ENCODE data around the gene KLHDC3.

KLHDC3 gene

DNA sequence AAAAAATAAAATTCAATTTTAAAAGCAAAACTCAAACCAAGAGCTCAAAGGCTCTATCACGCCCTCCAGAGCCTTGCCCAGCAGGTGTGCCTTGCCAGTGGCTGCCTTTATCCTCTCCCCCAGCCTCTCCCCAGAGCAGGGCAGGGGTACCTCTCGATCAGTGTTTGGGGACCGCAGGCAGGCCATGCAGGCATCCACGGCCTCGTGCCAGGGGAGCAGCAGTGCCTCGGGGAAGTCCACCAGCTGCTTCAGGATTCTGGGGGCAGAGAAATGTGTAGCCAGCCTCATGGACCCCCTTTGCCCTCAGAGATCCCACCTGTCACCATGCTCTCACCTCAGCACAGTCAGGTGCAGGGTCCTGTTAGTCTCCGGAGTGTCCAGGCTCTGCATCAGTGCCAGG is 33.9 kb downstream of the KLHDC3 start:
- no peak for TF ChIP-seq POLR2AphosphoS5 (IDR thresholded peaks at IDR 0.05; ENCODE audit: low read depth, low read length)
- TF ChIP-seq TAF1 (IDR thresholded peaks at IDR 0.05; ENCODE audit: borderline replicate concordance, low read depth, low read length), result no peak
- no peak for TF ChIP-seq POLR2A (IDR thresholded peaks at IDR 0.05; ENCODE audit: low read depth, low read length)
- DNase-seq (ENCODE audit: insufficient read length) (no peak), FAIRE-seq (no peak)

DNA sequence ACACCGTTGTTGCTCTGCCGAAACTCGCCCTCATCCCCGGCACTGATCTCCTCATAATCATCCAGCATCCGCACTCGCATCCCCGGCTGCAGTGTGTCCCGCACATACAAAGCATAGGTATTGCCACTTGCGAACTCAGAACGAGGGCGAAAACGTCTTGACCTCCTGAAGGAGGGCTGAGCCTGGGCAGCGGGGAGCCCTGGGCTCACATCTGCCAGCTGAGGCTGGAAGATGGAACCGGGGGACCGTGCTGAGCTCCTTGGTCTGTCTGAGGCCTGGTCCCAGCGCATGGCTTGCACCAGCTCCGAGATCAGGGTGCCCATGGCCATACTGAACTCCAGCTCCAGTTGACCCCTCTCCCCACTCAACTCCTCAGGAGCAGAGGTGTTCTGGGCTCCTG is 36.9 kb downstream of the KLHDC3 start:
- no peak for FAIRE-seq

DNA sequence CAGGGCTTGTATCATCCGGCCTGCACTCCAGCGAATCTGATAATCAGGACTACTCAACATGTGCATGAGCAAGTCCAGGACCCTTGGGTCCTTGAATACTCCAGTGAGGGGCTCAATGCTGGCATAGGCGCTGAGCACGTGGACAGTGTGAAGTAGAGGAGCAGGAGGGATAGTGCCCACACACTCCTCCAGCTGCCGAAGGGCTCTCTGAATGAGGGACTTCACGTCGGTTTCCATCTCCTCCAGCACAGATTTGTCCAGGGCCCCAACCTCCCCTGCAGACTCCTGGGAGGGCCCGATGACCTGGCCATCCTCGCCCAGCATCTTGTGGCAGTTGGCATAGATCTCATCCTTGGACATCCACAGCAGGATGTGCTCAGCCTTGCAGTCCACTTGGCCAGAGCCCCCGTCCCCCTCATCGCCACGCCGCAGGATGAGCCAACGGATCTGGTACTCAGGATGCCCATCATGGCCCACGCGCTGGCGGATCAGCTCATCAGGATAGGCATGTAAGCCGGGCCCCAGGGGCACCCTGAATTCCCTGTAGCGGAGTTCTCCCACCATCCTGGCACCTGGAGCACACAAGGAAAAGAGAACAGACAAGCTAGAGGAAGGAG is 38.3 kb downstream of the KLHDC3 start:
- FAIRE-seq (no peak), DNase-seq (ENCODE audit: insufficient read length) (no peak)
- TF ChIP-seq POLR2AphosphoS5 (IDR thresholded peaks at IDR 0.05; ENCODE audit: low read depth, low read length), result no peak
- no peak for TF ChIP-seq POLR2A (IDR thresholded peaks at IDR 0.05; ENCODE audit: low read depth, low read length)
- no peak for TF ChIP-seq TAF1 (IDR thresholded peaks at IDR 0.05; ENCODE audit: borderline replicate concordance, low read depth, low read length)

More for the DNA sequence above, 36.9 kb downstream of the KLHDC3 start:
- DNase-seq (ENCODE audit: insufficient read length), result no peak
- TF ChIP-seq POLR2AphosphoS5 (IDR thresholded peaks at IDR 0.05; ENCODE audit: low read depth, low read length) (no peak), TAF1 (IDR thresholded peaks at IDR 0.05; ENCODE audit: borderline replicate concordance, low read depth, low read length) (no peak), POLR2A (IDR thresholded peaks at IDR 0.05; ENCODE audit: low read depth, low read length) (no peak)

DNA sequence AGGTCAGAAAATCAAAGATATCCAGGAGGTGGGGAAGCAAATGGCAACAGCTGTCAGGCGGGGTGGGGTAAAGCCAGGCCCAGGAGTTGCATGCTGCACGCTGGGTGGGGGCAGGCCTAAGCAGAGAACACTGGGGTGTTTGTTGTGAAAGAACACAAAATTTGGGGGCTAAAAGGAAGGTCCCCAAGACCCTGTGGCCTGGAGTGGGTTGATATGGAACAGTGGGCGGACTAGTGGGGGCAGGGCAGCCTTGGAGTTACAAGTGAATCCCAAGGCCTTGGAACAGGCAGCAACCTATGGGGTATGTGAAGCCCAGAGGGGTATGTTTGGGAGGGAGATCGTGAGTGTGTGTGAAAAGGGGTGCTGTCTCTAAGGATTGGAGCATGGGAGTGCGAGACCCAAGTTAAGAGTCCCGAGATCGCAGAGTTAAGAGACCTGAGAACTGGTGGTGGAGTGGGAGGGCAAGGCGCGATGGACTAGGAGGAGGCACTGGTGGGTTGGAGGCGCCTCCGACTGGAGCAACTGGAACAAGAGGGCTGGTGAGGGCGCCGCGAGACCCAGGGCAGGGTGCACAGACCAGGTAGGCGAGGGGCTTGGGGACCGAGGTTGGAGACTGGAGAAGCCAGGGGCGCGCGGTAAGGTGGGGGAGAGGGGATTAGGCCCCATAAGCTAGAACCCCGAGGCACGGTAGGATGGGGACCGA is 38.9 kb downstream of the KLHDC3 start:
- no peak for TF ChIP-seq POLR2AphosphoS5 (IDR thresholded peaks at IDR 0.05; ENCODE audit: low read depth, low read length)
- TF ChIP-seq POLR2A (IDR thresholded peaks at IDR 0.05; ENCODE audit: low read depth, low read length), result no peak
- FAIRE-seq (no peak), DNase-seq (ENCODE audit: insufficient read length) (no peak)

DNA sequence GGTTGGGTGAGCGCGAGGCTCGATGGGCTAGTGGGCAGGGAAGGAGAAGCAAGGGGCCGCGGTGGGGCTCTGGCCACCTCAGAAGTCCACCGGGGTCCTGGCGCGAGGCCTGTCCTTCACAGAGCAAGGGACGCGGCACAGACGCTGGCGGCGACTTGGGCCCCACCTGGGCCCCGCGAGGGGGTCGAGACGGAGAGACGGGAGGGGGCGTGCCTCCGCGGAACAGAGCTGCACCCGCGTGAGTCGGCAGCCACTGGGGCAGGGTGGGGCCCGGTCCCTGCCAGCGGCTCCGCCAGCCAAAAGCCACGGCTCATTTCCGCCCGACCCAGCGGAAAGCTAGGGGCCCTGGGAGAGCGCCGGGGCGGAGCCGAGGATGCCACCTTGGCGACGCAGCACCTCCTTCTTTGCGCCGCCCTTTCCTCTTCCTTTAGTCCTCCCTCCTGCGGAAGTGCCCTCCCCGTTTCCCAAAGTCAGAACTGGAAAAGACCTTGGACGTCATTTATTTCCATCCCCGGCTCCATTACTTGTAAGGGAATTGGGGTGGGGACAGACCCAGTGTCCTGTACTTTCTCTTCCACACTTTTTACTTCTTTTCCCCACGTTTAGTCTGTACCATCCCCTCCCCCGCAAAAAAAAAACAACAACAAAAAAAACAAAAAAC is 39.6 kb downstream of the KLHDC3 start, which contains the start of gene CUL7:
Gene CUL7 (minus strand): TSS at position 307 of the 661 bp plus-strand sequence. CDS start 1,063 bp downstream, outside the sequence.
- TF ChIP-seq POLR2AphosphoS5 (IDR thresholded peaks at IDR 0.05; ENCODE audit: low read depth, low read length) (peak; percentile 87; the same call in 1 of the 2 replicates), POLR2A (IDR thresholded peaks at IDR 0.05; ENCODE audit: low read depth, low read length) (peak; percentile 92), TAF1 (IDR thresholded peaks at IDR 0.05; ENCODE audit: borderline replicate concordance, low read depth, low read length) (peak; percentile 56; the same call in 1 of the 2 replicates)
- DNase-seq (ENCODE audit: insufficient read length), result peak; percentile 99
- peak; percentile 88 for FAIRE-seq

DNA sequence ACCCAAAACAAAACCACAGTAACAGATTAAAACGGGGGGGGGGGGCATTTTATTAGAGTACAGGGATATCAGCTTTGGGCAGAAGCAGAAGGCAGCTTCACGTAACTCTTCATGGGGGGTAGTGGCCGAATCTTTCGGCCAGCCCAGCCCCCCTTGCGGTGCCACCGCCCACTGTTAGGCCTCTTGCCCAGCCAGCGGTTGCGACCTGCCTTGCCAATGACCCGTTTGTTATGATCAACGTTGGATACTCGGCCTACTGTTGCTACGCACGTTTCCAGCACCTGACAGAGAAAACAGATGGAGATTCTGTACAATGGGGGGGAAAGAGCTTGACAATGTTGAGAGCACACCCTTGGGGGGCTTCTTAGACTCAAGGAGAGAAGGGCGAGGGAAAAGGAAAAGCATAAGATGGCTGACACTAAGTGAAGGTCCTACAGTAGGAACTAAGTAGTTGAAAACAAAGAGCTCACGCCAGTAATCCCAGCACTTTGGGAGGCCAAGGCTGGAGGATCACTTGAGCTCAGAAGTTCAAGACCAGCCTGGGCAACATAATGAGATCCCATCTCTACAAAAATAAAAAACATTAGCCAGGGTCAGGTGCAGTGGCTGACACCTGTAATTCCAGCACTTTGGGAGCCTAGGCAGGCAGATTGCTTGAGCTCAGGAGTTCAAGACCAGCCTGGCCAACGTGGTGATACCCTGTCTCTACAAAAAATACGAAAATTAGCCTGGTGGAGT is 40.3 kb downstream of the KLHDC3 start:
- FAIRE-seq (no peak), DNase-seq (ENCODE audit: insufficient read length) (no peak)

DNA sequence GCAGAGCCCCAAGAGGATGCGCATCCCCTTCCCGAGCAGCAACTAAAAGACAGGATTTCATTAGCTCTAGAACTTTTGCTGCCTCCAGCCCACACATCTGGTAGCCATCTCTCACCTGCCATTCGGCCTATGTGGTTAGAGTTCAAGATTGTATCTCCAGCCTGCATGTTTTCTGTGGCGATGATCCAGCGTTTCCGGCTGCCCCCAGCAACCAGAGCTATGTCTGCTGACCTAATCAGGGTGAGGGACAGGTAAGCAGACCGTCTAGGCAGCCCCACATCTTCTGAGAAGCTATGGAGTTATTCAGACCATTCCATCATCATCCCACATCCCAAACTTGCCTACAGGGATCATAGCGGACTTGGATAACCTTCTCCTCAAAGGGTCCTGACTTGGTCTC is 41.9 kb downstream of the KLHDC3 start:
- no peak for TF ChIP-seq POLR2A (IDR thresholded peaks at IDR 0.05; ENCODE audit: low read depth, low read length)
- TF ChIP-seq POLR2AphosphoS5 (IDR thresholded peaks at IDR 0.05; ENCODE audit: low read depth, low read length), result no peak
- no peak for TF ChIP-seq TAF1 (IDR thresholded peaks at IDR 0.05; ENCODE audit: borderline replicate concordance, low read depth, low read length)
- DNase-seq (ENCODE audit: insufficient read length), result no peak
- FAIRE-seq, result no peak

More for the DNA sequence above, 40.3 kb downstream of the KLHDC3 start:
- no peak for TF ChIP-seq POLR2AphosphoS5 (IDR thresholded peaks at IDR 0.05; ENCODE audit: low read depth, low read length)
- TF ChIP-seq TAF1 (IDR thresholded peaks at IDR 0.05; ENCODE audit: borderline replicate concordance, low read depth, low read length), result no peak
- no peak for TF ChIP-seq POLR2A (IDR thresholded peaks at IDR 0.05; ENCODE audit: low read depth, low read length)

DNA sequence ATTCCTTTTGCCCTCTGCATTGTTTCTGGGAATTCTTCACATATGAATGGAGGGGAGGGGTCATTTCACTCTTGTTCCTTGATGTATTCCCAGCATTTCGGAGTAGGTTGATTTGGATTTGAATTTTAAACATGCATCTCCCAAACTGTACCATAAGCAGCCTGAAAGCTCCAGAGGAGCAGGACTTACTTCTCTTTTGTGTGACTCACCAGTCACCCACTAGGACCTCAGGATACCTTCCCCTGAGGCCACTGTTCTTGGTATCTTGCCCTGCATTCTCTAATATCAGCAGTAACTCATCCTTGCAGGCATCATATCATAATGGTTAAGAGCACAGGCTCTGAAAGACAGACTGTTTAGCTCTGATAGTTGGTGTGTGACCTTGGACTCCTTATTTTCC is 44.5 kb downstream of the KLHDC3 start:
- DNase-seq (ENCODE audit: insufficient read length) (no peak), FAIRE-seq (no peak)
- TF ChIP-seq POLR2AphosphoS5 (IDR thresholded peaks at IDR 0.05; ENCODE audit: low read depth, low read length), result no peak; the same call in 1 of the 2 replicates
- TF ChIP-seq POLR2A (IDR thresholded peaks at IDR 0.05; ENCODE audit: low read depth, low read length), result no peak
- TF ChIP-seq TAF1 (IDR thresholded peaks at IDR 0.05; ENCODE audit: borderline replicate concordance, low read depth, low read length), result no peak

DNA sequence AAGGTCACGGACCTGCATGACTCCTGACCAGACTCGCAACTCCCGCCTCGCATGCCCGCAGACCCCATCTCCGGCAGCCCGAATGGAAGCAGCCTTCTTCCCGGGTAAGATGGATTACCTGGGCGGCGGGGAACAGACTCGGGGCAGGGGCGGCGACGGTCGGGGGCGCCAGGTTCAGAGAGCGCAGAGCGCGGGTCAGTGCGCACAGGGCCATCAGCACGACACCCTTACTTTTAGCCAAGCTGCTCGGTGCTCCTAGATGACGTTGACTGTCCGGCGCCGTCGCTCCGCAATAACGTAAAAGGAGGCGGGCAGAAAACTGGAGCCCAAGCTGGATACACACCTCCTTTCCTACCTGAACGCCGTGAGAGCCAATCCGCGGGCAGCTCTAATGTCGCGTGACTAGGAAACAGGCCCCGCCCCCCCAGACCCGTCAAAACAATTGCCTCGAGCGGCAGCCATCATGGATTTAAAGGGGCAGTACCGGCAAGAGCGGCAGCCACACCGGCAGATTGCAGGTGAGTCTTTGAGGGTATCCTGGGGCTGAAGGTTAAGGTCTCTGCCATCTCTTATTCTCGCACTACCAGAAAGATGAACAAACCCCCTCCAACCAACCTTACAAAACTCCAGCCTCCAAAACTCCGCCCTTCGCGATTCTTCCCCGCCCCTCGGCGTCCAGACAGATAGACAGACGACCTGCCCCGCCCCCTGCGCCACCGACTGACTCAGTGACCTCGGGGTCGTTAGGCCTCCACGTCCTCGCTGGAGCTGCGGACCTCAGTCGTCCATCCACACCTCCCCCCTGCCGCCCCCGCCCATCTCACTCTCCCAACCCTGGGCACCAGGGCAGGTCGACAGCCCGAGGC is 45.4 kb downstream of the KLHDC3 start, which contains the start of the genes KLC4 and MRPL2:
Gene KLC4 (plus strand): TSS at position 464 of the 866 bp plus-strand sequence. CDS start 1,705 bp downstream, outside the sequence.
Gene MRPL2 (minus strand): TSS at position 267 of the 866 bp plus-strand sequence. CDS start 53 bp downstream, at position 214.
- DNase-seq (ENCODE audit: insufficient read length) (peak; percentile 98), FAIRE-seq (peak; percentile 84)
- peak; percentile 90 for TF ChIP-seq POLR2A (IDR thresholded peaks at IDR 0.05; ENCODE audit: low read depth, low read length)
- TF ChIP-seq POLR2AphosphoS5 (IDR thresholded peaks at IDR 0.05; ENCODE audit: low read depth, low read length), result peak; percentile 87
- 0 out of 2 replicates have a peak, but pooled peaks have one; percentile 20 for TF ChIP-seq TAF1 (IDR thresholded peaks at IDR 0.05; ENCODE audit: borderline replicate concordance, low read depth, low read length)
